HG02588 (cell line): ENCODE results near the gene HNRNPF.
"Not testable (repeated sequence)": the region's sequence is repeated elsewhere in the genome, so short reads cannot be mapped to it uniquely, and the experiment has no call there.

ENCODE experiments used
- ATAC-seq: cut with Tn5 transposase; IDR thresholded peaks from one replicate; pipeline ENCODE4 v1.9.1; 2021; ENCODE audit warnings: mild to moderate bottlenecking, moderate library complexity; ENCODE audit not compliant: unreplicated experiment

The HNRNPF gene

GRCh38 chr10:43351301-43351700, 57.7 kb downstream of the HNRNPF start:
- no peak for ATAC-seq

- ATAC-seq = no peak
Measured at GRCh38 chr10:43350686-43351085, 58.3 kb downstream of the HNRNPF start.

DNA sequence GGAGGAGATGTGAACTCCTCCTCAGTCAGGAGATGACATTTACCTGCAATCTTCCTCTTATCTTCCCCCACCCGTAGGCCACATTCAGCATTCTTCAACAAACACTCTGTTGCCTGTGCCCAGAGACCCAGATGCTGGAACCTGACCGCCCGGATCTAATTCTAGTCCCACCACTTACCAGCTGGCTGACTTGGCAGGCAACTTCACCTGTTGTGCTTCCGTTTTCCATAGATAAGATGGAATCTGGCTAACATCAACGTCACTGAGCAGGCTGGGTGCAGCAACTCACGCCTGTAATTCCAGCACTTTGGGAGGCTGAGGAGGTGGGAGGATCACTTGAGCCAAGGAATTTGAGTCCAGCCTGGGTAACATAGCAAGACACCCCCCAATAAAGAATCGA, 58.8 kb downstream of the HNRNPF start:
- ATAC-seq = no peak

DNA sequence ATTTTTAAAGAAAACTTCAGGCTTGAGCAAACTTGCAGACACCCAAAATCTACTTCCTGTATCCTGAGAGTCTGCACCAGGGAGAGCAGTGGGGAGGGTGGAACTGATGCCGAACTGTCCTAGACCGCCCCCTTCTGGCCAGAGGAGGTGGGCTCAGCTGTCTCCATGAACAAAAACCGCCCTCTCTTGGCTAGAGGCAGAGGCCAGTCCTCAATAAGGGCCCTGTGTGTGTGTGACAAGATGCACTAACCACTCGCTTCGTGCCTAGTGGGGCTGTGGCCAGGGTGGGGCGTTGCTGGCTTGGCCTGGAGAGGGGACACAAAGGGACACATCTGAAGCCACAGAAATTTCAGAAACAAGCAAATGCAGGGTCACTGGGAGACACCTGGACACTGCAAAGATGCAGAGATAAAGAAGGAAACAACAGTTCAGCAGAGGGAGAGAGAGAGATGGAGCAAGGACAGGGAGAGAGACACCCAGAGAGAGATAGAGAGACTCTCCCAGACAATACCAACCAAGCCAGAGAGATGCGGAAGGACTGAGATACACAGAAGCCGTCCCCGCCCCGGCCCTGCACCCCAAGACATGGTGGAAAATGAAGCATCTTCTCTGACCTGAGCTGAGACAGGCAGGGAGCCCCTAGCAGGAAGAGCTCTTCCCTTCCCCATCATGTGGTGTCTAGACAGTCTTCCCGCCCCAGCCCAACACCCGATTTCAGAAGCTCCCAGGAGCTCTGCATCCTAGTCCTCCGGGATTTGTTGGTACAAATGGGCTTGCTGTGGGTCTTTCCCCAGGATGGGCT, 60.3 kb downstream of the HNRNPF start:
- ATAC-seq = peak; percentile 98

DNA sequence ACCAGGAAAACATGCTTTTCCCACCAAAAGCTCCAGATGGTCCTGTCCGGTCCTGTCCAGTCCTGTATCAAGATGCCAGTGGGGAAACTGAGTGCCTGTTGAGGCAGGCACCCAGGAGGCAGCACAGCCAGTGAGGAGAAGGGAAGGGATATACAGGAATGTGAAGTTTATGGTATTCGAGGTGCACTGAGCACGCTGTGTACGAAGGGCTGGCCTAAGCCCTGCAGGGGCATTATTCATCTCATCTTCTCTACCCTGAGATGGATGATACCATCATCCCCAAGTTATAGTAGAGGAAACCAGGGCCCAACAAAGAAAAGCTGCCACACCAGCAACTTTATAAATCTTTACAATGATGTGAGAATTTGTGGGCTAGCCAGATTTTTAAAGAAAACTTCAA, 61.0 kb downstream of the HNRNPF start:
- no peak for ATAC-seq

GRCh38 chr10:43344051-43344450, 64.9 kb downstream of the HNRNPF start:
- ATAC-seq = no peak

- no peak for ATAC-seq
Measured at GRCh38 chr10:43343126-43343525, 65.9 kb downstream of the HNRNPF start.

- no peak for ATAC-seq
Measured at GRCh38 chr10:43342279-43343125, 66.5 kb downstream of the HNRNPF start.

- ATAC-seq = no peak
Measured at GRCh38 chr10:43341450-43341849, 67.5 kb downstream of the HNRNPF start.

DNA sequence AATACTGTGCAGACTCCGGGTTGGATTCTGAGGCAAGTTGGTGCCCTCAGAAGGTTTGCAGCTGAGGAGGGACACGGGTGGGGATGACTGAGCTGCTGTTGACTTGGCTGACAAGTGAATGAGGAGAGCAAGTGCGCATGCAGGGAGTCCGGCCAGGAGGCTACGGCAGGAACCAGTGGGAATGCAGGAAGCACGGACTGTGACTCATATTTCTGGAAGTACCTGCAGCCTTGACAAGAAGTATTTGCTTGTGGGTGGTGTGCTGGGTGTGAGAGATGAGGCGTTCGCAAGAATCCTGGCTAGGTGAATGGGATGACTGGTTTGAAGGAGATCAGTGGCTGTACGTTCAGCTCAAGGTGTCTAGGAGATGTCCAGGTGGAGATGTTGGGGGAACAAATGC, 68.4 kb downstream of the HNRNPF start:
- no peak for ATAC-seq

DNA sequence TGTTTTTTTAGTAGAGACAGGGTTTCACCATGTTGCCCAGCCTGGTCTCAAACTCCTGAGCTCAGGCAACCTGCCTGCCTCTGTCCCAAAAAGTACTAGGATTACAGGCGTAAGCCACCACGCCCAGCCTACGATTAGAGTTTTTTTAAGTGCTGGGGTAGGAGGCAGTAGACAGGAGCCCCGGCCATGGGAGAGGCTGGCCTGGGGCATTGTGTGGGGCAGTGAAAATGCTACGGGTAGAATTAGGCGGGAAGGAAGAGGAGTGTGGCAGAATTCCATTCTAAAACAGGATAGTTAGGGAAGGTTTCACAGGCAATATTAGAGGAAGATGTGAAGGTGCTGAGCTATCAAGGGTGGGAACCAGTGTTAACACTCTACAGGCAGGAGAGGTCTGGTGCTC, 68.9 kb downstream of the HNRNPF start:
- ATAC-seq = no peak

GRCh38 chr10:43339136-43339535, 69.8 kb downstream of the HNRNPF start:
- no peak for ATAC-seq

DNA sequence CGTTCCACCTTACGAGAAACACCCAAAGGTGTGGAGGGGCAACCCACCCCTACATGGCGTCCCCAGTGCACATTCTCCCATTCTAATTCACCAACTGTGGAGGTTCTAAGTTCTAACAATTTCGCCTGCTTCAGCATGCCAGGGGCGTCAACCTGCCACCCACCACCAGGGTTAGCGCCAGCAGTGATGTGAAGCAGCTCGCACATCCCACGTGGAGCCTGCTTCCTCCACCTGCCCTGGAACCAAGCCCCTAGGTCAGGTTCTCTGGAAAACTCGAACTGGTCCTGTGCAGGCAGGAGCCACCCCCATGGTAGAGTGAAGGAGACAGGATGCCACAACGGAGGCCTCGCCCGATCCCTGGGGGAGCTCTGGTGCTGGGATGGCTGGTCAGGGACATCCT, 70.9 kb downstream of the HNRNPF start:
- no peak for ATAC-seq

- ATAC-seq = not testable (repeated sequence)
Measured at GRCh38 chr10:43337536-43337935, 71.5 kb downstream of the HNRNPF start.

- no peak for ATAC-seq
Measured at GRCh38 chr10:43336641-43337318, 72.2 kb downstream of the HNRNPF start.

GRCh38 chr10:43336061-43336460, 72.9 kb downstream of the HNRNPF start:
- ATAC-seq = no peak
